Epithelial cell of esophagus (primary cell): Measurements from ENCODE around the gene PAX3.
"Not testable (repeated sequence)": the region's sequence is repeated elsewhere in the genome, so short reads cannot be mapped to it uniquely, and the experiment has no call there.

ENCODE experiments used
- DNase-seq: peaks from one replicate; pipeline ENCODE4 v3.0.0; 2010; ENCODE audit warnings: low read depth
- H3K4me3 ChIP-seq: 2 replicates; pipeline ENCODE4 v1.5.1; 2011; ENCODE audit warnings: mild to moderate bottlenecking, low read length, control low read depth
- TF ChIP-seq, protein P1 (sequence below): IDR thresholded peaks from 2 replicates; pipeline ENCODE4 v1.5.1; 2011; ENCODE audit warnings: low read depth, mild to moderate bottlenecking, low read length, control low read depth, inconsistent platforms; ENCODE audit not compliant: insufficient read depth; ENCODE audit errors: missing control alignments

PAX3 gene

DNA sequence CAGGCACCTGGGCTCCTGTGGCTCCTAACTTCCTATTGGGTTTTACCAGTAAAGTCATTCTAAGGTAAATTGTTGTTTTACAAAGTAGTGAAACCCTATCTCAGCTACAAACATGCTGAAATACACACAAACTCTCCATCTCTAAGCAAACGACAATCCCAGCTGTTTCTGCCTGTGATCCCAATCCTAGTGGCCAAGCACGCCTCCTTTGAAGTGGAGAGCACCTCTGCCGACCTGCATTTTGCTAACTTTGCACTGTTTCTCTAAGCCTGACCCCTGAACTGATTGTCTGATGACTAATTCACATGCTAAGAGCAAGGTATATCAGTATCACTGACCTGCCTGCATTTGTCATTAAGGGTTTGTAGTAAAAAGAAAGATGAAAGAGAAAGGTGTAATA lies 124.3 kb downstream of the PAX3 start:
- no peak for DNase-seq
- TF ChIP-seq, protein P1, sequence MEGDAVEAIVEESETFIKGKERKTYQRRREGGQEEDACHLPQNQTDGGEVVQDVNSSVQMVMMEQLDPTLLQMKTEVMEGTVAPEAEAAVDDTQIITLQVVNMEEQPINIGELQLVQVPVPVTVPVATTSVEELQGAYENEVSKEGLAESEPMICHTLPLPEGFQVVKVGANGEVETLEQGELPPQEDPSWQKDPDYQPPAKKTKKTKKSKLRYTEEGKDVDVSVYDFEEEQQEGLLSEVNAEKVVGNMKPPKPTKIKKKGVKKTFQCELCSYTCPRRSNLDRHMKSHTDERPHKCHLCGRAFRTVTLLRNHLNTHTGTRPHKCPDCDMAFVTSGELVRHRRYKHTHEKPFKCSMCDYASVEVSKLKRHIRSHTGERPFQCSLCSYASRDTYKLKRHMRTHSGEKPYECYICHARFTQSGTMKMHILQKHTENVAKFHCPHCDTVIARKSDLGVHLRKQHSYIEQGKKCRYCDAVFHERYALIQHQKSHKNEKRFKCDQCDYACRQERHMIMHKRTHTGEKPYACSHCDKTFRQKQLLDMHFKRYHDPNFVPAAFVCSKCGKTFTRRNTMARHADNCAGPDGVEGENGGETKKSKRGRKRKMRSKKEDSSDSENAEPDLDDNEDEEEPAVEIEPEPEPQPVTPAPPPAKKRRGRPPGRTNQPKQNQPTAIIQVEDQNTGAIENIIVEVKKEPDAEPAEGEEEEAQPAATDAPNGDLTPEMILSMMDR: no peak
- no peak overlapping the region for H3K4me3 ChIP-seq

- TF ChIP-seq, protein P1: no peak
- H3K4me3 ChIP-seq: no peak overlapping the region
- DNase-seq: no peak
These were observed 129.5 kb downstream of the PAX3 start for GRCh38 chr2:222169346-222169745.

- no peak overlapping the region for H3K4me3 ChIP-seq
- DNase-seq: no peak
- TF ChIP-seq, protein P1: no peak
These were observed 131.0 kb downstream of the PAX3 start for GRCh38 chr2:222167762-222168161.

- no peak for DNase-seq
- H3K4me3 ChIP-seq: no peak overlapping the region
- TF ChIP-seq, protein P1: no peak
These were observed 137.9 kb downstream of the PAX3 start for GRCh38 chr2:222160944-222161343.

DNA sequence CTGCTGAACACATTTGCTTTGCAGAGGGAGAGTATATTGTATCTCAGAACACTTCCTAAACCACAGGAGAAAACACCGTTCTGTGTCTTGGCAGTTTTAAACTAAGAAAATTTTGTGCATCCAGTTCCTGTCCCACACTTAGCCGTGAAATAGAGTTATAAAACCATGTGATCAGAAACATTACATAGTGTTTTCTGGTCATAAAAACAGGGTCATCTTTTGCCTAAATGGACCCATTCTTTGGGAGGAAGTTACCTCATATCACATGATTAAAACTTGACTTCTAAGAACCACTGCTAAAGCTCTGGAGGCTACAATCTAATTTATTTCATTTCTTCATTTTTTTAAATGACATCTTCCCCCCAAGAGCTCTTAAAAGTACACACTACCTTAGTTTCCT lies 138.7 kb downstream of the PAX3 start:
- H3K4me3 ChIP-seq: no peak overlapping the region
- no peak for DNase-seq
- TF ChIP-seq, protein P1: no peak

GRCh38 chr2:222159221-222159620 lies 139.6 kb downstream of the PAX3 start:
- DNase-seq: peak; percentile 53
- no peak overlapping the region for H3K4me3 ChIP-seq
- TF ChIP-seq, protein P1: no peak

GRCh38 chr2:222155003-222155664 lies 143.7 kb downstream of the PAX3 start:
- H3K4me3 ChIP-seq: peak overlapping the region; percentile 5
- not testable (repeated sequence) for DNase-seq
